ENCODE data around the gene SLC26A2. TPM values are rescaled to one million over a fixed set of nuclear protein-coding genes. Genes with fewer than 3 reads are reported as not detected.

SLC26A2 gene
- total and polyA plus RNA-seq, 8 donors = 1.1 to 7.4 (median 3.6) TPM

- intact Hi-C loops (cut with DNase I) = no loop called here
- DNase-seq (peak; percentile 29 to 82 (median 54)), ATAC-seq (peak; percentile 40 to 67 (median 53)), FAIRE-seq (no peak)
- peak overlapping the region; percentile 82 to 93 (median 88) for H3K27ac ChIP-seq
- H3K36me3 ChIP-seq = peaks cover 0 to 6% (median 0%) of the 10 kb centered on the region in 3 donors
- TF ChIP-seq CTCF (IDR thresholded peaks at IDR 0.05) = no peak
- H3K4me3 ChIP-seq = peak overlapping the region; percentile 82 to 100 (median 95)
- peaks cover 14 to 18% (median 16%) of the 10 kb centered on the region in 3 donors for H3K4me1 ChIP-seq
- H3K27me3 ChIP-seq = no peaks in the 10 kb centered on the region
- WGBS, 2 donors = 0% methylated on average over 38 to 44 of the region's 44 CpGs
- H3K9me3 ChIP-seq = no peaks in the 10 kb centered on the region
Measured at GRCh38 chr5:150000990-150001659, 40.6 kb downstream of the SLC26A2 start.

- peaks cover 14 to 18% (median 16%) of the 10 kb centered on the region in 3 donors for H3K4me1 ChIP-seq
- peak; percentile 25 to 61 (median 32) for TF ChIP-seq CTCF (IDR thresholded peaks at IDR 0.05)
- H3K4me3 ChIP-seq = peak overlapping the region; percentile 82 to 100 (median 95)
- WGBS, 2 donors = 12% methylated on average over 8 of the region's 8 CpGs
- H3K36me3 ChIP-seq = peaks cover 0 to 12% (median 0%) of the 10 kb centered on the region in 3 donors
- intact Hi-C loops (cut with DNase I) = no loop called here
- peak in 3 of 6 donors; percentile 21 to 46 (median 28) for DNase-seq
- H3K27me3 ChIP-seq = no peaks in the 10 kb centered on the region
- H3K9me3 ChIP-seq = no peaks in the 10 kb centered on the region
- H3K27ac ChIP-seq = peak overlapping the region in 2 of 4 donors; percentile 86 to 93
- peak; percentile 36 to 68 (median 57) for ATAC-seq
- no peak for FAIRE-seq
Measured at GRCh38 chr5:150001660-150002486, 41.3 kb downstream of the SLC26A2 start.

- 80 to 88% methylated on average over 4 of the region's 4 CpGs for WGBS, 2 donors
- no peak for TF ChIP-seq CTCF (IDR thresholded peaks at IDR 0.05)
- intact Hi-C loops (cut with DNase I) = no loop called here
Measured at GRCh38 chr5:150006318-150006717, 45.8 kb downstream of the SLC26A2 start.

GRCh38 chr5:150007050-150007449 lies 46.5 kb downstream of the SLC26A2 start:
- TF ChIP-seq CTCF (IDR thresholded peaks at IDR 0.05) = no peak
- Histone ChIP-seq H3K4me1 (peaks cover 6 to 10% (median 9%) of the 10 kb centered on the region in 3 donors), H3K36me3 (peaks cover under 1 to 40% (median 4%) of the 10 kb centered on the region in 3 donors), H3K9me3 (no peaks in the 10 kb centered on the region), H3K4me3 (no peak overlapping the region), H3K27me3 (no peaks in the 10 kb centered on the region), H3K27ac (no peak overlapping the region)
- no peak for ATAC-seq
- no peak for FAIRE-seq
- intact Hi-C loops (cut with DNase I) = no loop called here
- no peak for DNase-seq

More at GRCh38 chr5:150006318-150006717, 45.8 kb downstream of the SLC26A2 start:
- FAIRE-seq (no peak), ATAC-seq (no peak), DNase-seq (no peak)
- no peaks in the 10 kb centered on the region for H3K27me3 ChIP-seq
- H3K4me3 ChIP-seq = no peak overlapping the region
- peaks cover 0 to 36% (median 4%) of the 10 kb centered on the region in 3 donors for H3K36me3 ChIP-seq
- H3K9me3 ChIP-seq = no peaks in the 10 kb centered on the region
- peaks cover 8 to 12% (median 10%) of the 10 kb centered on the region in 3 donors for H3K4me1 ChIP-seq
- no peak overlapping the region for H3K27ac ChIP-seq
